ENCODE measurements around the gene TRPM7.
A peak's percentile ranks its signal among the peaks of the same experiment; 100 is the strongest.
"Not testable (repeated sequence)": the region's sequence is repeated elsewhere in the genome, so short reads cannot be mapped to it uniquely, and the experiment has no call there.

Gene TRPM7

DNA sequence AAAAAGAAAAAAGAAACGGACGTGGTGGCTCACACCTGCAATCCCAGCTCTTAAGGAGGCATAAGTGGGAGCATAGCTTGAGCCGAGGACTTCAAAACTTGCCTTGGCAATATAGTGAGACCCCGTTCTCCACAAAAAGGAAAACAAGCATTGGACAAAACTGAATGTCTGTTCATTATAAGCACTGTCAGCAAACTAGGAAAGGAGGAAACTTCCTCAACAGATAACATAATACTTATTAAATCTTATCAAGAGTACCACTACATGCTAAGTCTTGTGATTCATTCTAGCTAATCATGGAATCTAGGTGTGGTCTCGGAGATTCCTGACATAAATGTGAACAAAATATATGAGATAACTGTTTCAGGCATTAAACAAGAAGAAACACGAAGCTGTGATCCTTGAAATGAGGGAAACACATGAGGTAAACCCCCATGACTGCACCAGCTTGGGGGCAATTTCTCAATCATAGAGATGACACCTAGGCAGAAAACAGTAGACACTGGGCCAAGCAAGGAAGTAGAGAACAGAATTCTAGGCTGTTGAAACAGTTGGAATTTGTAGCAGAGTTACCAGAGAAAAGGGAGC, 33.3 kb downstream of the TRPM7 start:
- DNase-seq: no peak

DNA sequence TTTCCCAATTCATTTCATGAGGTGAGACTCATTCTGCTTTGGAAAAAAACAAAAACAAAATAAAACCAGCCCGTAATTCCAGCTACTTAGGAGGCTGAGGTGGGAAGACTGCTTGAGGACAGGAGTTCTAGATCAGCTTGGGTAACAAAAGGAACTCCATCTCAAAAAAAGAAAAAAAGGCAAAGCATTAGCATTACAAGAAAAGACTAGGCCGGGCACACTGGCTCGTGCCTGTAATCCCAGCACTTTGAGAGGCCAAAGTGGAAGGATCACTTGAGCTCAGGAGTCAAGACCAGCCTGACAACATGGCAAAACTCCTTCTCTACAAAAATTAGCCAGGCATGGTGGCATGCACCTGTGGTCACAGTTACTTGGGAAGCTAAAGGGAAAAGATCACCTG, 33.9 kb downstream of the TRPM7 start:
- DNase-seq: no peak

DNA sequence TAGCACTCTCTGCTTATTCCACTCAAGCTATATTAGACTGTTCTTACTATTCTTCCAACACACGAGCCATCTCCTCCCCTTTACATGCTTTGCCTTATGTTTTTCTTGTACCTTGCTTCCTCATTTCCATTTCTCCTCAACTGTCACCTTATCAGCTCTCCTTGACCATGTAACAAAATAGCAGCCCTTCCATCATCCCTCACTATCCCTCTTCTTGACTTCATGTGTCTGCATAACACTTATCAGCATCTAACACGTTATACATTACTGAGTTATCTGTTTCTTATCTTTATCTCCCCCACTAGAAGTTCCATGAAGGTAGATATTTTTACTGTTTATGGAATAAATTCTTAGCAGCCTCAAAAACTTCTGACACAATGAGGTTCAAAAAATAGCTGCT, 45.3 kb downstream of the TRPM7 start:
- DNase-seq: no peak

DNA sequence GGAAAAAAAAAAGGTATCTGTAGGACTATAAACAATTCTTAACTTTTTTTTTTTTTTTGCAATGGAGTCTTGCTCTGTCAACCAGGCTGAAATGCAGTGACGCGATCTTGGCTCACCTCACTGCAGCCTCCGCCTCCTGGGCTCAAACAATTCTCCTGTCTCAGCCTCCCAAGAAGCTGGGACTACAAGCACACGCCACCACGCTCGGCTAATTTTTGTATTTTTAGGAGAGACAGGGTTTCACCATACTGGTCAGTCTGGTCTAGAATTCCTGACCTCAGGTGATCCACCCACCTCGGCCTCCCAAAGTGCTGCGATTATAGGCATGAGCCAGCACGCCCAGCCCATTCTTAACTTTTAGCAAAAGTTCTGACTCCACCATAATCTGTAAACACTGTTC, 50.5 kb downstream of the TRPM7 start:
- DNase-seq: no peak

DNA sequence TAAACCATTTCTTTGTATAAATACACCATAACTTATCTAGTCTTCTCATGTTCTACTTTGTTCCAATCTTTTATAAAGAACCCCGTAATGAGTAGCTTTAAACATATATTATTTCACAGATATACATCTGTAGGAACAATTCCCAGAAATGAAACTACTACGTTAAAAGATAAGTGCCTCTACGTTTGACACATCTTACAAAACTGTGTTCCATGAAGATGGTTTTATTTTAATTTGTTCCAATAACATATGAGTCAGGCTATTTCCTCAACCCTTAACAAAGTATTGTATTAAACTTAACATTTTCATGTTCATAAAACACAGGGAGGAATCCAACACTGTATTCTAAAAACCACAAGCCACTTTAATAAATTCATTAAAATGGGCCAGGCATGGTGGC, 52.9 kb downstream of the TRPM7 start:
- no peak for DNase-seq

DNA sequence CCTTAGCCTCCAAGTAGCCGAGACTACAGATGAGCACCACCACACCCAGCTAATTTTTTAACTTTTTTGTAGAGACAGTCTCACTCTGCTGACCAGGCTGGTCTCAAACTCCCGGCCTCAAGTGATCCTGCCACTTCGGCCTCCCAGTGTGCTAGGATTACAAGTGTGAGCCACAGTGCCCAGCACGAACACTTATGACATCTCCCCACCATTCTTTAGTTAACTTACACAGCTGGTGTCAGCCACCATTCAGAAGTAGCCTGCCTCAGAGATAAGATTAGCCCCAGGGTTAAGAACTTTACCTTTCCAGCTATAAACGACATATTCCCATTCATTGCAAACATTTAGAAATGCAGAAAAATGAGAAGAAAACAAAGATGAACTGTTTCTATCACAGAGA, 58.2 kb downstream of the TRPM7 start:
- DNase-seq: no peak

DNA sequence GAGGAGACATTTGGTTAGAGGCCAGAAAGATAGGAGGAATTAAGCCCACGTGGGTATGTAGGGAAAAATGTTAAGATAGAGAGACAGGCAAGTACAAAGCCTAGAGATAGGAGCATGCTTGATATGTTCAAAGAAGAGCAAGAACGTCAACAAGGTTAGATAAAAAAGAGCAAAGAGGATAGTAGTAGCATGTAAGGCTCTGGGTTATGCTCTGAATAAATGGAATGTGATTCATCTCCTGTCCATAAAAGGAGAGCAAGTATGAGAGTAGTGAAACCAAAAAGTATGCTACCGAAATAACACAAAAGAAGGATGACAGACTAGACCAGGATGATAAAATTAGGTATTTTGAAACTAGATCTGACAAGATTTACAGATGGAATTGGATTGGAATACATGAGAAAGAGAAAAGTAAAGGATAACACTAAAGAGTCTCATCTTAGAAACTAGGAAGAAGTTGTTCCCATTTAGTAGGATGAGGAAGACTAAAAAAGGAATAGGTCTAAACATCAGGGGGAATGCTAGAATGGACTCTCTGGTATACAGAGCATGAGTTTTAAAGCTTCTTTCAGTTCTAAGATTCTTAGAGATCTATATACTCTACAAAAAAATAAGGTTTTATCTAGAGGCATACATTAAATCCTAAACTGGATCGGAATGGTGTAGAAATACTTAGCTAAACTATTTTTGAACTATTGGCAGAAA, 59.1 kb downstream of the TRPM7 start:
- DNase-seq: no peak

DNA sequence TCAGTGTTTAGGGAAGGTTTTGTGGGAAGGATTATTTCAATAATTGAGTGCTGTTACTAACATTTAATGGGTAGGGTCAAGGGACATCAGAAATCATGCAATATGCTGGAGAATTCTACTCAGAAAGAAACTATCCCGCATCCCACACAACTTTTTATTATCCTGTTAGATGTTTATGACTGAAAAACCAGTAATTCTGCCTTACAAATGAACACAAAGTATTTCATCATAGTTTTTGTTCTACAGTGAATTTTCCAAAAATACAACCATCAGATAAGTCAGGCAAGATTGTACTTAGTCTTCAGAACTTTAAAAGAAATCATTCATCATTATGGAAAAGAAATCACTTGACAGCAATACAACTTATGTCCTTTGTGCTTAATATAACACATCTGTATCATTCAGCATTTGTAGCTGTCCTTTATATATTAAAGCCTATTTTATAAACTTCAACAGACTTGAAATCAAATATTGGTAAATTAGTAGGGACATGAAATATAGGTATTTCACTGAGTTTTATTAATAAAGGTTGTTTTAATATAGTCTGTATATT, 61.9 kb downstream of the TRPM7 start:
- DNase-seq: no peak

DNA sequence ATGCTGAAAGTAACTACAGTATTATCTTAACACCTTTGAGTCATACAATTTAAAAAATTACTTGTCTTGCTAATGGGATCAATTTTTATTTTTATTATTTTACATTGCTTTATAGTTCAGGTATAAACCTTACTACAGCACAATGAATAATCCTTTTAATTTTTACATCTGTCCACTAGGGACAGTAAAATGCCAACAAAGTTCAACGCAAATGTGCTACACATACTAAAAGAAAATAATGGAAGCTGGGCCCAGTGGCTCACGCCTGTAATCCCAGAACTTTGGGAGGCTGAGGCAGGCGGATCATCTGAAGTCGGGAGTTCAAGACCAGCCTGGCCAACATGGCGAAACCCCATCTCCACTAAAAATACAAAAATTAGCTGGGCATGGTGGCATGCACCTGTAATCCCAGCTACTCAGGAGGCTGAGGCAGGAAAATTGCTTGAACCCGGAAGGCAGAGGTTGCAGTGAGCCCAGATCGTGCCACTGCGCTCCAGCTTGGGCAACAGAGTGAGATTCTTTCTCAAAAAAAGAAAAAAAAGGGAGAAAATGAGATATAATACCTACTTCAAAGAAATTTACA, 64.1 kb downstream of the TRPM7 start:
- peak; percentile 11 for DNase-seq

DNA sequence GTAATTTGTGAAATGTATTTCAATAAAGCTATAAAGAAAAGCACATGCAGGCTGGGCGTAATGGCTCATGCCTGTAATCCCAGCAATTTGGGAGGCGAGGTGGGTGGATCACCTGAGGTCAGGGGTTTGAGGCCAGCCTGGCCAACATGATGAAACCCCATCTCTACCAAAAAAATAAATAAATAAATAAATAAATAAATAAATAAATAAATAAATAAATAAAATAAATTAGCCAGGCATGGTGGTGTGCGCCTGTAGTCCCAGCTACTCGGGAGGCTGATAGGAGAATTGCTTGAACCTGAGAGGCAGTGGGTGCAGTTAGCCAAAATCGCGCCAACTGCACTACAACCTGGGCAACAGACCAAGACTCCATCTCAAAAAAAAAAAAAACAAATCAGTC, 69.6 kb downstream of the TRPM7 start:
- not testable (repeated sequence) for DNase-seq

DNA sequence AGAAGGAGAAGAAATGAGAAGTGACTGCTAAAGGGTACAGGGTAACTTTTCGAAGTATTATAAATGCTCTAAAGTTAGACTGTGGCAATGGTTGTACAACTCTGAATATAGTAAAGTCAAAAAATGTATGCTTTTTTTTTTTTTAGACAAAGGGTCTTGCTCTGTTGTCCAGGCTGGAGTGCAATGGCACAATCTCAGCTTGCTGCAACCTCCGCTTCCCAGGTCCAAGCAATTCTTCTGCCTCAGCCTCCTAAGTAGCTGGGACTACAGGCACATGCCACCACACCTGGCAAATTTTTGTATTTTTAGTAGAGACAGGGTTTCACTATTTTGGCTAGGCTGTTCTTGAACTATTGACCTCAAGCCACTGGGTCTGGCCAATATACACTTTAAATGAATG, 70.0 kb downstream of the TRPM7 start:
- not testable (repeated sequence) for DNase-seq

DNA sequence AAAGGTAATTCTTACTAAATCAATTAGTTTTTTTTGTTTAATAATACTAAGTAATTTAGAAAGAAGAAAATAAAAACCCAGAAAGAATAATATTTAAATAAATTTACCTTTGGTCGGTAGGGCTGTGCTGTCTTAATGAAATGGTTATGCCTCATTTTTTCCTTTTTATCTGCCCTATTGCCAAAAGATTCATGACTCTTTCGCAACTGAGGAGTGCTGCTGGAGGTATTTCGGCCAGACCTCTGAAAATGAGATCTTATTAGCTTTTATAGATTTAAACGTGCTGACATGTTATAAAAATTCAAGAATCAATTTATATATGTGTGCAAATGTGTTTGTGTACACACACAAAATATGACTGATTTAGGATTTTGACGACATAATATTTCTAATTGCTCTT, 73.0 kb downstream of the TRPM7 start:
- DNase-seq: no peak

DNA sequence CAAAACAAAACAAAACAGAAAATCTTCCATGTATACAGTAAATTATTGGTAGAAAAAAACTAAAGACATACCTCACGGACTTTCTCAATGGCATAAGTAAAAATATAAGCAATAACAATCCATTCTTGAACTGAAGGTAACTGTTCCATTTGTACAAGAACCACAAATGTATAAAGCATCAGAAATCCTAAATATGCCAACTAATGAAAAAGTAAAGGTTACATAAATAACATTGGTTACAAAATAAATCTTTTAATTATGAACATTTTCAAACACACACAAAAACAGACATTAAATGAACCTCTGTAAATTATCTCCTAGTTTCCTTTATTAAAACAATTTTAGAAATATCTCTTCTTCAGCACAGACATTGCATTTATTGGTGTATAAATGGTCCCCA, 79.5 kb downstream of the TRPM7 start:
- no peak for DNase-seq

DNA sequence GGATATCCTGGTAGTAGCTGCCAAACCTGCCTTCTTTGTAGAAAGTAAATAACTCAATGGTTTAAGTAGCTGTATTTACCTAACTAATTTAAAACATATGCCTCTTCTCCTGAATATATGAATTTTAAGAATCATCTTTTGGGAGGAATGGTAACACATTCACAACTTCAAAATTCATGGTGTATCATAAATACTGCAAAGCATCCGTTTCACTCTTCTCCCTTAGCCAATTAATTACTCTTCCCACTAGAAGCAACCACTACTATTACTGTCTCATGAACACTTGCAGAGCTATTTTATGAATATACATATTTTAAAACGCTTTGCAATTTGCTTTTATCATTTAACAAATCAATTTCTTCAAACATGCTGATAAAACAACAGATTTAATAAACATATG, 81.1 kb downstream of the TRPM7 start:
- DNase-seq: no peak

DNA sequence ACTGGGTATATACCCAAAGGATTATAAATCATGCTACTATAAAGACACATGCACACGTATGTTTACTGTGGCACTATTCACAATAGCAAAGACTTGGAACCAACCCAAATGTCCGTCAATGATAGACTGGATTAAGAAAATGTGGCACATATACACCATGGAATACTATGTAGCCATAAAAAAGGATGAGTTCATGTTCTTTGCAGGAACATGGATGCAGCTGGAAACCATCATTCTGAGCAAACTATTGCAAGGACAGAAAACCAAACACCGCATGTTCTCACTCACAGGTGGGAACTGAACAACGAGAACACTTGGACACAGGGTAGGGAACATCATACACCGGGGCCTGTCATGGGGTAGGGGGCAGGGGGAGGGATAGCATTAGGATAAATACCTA, 84.6 kb downstream of the TRPM7 start:
- DNase-seq: not testable (repeated sequence)

DNA sequence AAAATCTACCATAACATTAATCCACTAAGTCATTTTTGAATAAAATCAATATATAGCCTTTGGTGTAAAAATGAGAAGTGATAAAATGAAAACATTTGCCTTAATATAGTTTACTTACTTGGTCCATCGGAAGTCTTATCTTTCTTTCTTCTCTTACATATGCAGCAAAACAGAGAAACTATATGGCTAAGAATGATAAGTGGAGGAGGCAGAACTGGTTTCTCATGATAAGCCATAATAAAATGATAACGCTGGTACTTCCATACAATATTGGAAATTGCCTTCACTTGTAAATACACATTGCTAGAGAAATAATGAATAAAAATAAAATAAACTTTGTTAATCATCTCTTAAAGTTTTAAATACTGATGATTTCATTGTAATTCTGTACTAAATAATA, 92.3 kb downstream of the TRPM7 start:
- DNase-seq: no peak

DNA sequence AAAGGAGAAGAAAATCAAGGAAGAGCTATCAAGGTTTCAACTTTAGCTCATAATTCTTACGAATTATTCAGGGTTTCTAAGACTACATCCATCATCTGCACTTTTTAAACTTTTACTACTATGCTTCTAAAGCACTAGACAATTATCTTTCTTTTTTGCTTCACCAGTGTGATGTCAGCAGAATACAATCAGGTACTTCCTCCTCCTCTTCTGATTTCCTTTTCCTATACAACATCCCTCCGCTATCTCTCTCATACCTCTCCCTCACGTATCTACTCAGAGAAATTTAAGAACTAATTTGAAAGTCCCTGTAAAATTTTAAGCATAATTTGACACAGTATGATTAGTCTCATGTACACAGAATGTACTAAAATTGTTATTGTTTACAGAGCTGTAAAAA, 92.8 kb downstream of the TRPM7 start:
- no peak for DNase-seq

DNA sequence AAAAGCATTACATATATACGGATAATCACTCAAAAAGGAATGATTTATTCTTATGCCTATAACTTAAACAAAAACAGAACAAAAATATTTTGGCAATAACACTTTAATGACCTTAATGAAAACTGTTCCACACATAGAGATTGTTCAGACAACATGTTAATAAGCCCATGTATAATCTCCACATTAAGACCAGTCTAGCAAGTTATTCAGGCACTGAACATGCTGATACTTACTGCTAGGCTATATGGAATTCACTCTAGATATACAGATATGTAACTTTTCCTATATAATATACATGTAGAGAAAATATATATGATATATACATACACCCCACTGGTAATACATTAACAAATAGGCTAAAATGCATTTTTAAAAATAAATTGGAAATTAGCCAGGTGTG, 96.3 kb downstream of the TRPM7 start:
- no peak for DNase-seq

DNA sequence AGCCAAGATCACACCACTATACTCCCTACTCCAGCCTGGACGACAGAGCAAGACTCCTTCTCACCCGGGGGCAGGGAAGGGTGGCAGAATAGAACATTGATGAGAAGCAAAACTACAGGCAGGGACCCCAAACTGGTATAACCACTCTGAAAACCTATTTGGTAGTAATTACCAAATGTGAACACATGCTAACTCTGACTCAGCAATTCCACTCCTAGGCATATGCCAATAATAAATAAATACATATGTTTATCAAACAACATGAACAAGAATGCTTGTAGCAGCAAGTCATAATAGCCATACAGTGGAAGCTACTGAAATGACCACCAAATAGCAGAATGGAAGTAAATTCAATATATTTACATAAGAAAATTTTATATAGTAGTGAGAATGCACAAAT, 109.1 kb downstream of the TRPM7 start:
- no peak for DNase-seq

DNA sequence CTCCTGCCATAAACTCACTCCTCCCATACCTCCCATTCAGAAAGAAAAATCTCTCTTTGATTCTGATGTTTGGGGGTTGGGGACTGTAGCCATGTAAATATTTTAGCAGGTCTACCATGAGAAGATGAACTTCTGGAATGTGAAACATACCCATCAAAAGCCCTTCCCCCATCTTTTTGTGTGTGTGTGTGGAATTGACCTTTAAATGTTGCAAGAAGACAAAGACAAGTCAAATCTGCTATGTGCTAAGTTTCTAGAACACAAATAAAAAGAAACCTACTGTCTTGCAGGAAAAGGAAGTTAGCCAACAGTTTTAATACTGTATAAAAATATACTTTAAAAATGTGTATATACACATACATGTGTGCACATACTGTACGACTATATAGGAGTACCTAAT, 110.4 kb downstream of the TRPM7 start:
- no peak for DNase-seq

DNA sequence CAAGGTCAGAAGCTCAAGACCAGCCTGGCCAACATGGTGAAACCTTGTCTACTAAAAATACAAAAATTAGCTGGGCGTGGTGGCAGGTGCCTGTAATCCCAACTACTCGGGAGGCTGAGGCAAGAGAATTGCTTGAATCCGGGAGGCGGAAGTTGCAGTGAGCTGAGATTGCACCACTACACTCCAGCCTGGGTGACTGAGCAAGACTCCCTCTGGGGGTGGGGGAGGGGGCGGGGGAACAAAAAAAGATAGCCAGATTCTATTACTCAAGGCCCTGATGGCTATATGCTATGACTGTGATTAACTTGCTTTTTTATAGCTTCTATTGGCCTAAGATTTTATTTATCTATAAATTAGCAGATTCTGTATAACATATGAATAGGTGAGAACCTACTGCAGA, 112.8 kb downstream of the TRPM7 start:
- DNase-seq: not testable (repeated sequence)

DNA sequence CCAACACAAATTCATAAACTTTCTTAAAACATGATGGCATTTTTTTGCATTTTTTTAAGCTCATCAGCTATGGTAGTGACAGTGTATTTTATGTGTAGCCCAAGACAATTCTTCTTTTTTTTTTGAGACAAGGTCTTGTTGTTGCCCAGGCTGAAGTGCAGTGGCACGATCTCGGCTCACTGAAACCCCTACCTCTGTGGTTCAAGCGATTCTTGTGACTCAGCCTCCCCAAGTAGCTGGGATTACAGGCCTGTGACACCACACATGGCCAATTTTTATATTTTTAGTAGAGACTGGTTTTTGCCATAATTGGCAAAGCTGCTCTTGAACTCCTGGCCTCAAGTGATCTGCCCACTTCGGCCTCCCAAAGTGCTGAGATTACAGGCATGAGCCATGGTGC, 122.8 kb downstream of the TRPM7 start:
- no peak for DNase-seq

DNA sequence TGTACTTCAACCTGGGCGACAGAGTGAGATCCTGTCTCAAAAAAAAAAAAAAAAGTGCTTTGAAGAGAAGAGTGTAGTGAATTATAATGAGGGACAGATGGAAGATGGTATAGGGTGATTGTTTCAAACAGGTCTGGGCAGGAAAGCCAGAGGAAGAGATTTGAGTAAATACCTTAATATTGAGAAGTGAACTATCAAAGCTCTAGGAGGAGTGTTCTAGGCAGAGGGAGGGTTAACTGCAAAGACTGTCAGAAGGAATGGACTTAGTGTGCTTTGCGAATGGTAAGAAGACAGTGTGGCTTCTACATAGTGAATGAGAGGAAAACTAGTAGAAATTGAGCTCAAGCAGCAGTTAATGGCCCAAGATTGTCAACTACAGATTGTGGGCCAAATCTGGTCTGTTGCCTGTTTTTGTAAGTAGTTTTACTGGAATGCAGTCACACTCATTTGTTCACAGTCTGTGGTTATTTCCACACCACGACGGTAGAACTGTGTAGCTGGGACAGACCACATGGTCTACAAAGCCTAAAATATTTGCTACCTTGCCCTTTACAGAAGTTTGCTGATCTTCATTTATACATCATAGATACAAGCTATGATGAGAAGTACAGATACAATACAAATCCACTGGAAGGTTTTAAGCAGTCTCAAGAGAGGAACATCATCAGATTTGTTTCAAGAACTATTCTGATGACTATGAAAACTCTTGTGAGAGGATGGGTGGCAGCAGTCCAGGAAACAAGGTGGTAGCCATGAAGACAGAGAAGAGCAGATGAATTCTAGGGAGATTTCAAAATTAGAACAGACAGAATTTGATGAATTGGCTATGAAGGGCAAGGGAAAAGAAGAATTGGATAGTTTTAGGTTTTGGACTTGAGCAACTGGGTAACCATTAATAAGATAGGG, 123.6 kb downstream of the TRPM7 start:
- no peak for DNase-seq
